ENCODE results near the gene SPDYE2B. TPM values are rescaled to one million over a fixed set of nuclear protein-coding genes. Genes with fewer than 3 reads are reported as not detected.

Gene SPDYE2B, protein sequence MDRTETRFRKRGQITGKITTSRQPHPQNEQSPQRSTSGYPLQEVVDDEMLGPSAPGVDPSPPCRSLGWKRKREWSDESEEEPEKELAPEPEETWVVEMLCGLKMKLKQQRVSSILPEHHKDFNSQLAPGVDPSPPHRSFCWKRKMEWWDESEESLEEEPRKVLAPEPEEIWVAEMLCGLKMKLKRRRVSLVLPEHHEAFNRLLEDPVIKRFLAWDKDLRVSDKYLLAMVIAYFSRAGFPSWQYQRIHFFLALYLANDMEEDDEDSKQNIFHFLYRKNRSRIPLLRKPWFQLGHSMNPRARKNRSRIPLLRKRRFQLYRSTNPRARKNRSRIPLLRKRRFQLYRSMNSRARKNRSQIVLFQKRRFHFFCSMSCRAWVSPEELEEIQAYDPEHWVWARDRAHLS
- total RNA-seq = not detected in 2 replicates

DNA sequence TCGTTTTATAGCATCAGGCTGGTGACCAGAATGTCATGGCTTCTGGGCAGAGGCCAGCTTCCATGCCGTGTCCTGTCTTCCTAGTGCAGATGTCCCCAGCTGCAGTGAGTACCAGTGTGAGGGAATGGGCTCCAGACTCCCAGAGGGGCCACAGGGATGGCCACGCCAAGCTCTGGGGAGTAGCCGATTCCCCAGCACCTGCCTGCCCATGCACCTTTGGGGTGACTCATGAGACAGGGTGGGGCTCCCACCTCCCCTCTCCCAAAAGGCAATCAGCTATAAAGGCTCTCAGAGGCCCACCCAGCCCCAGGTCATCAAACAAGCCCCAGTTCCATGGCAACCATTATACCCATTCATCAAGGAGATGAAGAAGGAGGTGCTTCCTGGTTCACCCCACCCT, at the start of gene SPDYE2B:
Gene SPDYE2B (plus strand): TSS at position 396 of the 400 bp plus-strand sequence. CDS start 2,030 bp downstream, outside the sequence.

DNA sequence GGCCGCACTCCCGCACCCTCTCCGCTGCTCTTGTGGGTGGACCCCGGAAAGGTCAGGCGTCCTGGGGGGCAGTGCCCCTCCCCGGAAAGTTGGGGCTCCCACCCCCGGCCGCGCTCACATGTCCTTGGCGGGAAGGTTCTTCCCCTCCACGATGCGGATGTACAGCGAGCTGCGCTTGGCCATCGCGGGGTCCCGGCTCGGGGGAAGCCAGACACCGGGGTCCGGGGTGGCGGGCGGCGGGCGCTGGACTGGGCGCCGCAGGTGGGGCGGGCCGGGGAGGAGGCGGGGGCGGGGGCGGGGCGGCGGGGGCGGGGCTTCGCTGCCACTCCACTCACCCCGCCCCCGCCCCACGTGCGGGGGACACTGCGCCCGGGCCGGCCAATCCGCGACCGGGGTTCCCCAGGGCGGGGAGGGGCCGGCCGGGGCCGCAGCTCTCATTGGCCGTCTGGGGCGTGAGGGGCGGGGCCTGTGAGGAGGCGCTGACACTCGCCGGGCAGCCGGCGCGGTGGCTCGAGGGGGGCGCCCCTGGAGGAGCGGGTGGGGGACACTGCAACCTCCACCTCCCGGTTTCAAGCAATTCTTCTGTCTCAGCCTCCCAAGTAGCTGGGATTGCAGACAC, 33.5 kb upstream of the SPDYE2B start, which contains the start of gene RASA4:
Gene RASA4 (minus strand): TSS at position 250 of the 619 bp plus-strand sequence. CDS start 67 bp downstream, at position 183.

DNA sequence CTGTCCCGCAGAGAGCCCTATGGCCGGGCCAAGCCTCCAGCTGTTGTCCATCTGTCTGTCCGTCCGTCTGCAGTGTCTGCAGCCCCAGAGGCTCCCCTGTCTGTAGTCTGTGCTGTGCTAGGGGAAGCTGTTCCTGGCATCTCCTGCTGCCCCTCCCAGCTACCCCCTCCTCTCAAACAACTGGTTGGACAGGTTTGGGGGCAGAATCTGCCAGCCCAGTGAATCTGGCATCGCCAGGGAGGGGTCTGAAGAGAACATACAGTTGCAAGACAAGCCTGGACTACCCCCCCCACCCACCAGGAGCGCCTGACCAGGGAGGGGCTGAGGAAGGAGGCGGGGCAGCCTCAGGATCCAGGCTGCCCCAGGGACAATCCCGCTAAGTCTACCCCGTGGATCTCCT, 7.4 kb upstream of the SPDYE2B start, which contains the start of gene UPK3BL1:
Gene UPK3BL1 (minus strand): TSS at position 101 of the 400 bp plus-strand sequence. CDS start 50 bp downstream, at position 51.

DNA sequence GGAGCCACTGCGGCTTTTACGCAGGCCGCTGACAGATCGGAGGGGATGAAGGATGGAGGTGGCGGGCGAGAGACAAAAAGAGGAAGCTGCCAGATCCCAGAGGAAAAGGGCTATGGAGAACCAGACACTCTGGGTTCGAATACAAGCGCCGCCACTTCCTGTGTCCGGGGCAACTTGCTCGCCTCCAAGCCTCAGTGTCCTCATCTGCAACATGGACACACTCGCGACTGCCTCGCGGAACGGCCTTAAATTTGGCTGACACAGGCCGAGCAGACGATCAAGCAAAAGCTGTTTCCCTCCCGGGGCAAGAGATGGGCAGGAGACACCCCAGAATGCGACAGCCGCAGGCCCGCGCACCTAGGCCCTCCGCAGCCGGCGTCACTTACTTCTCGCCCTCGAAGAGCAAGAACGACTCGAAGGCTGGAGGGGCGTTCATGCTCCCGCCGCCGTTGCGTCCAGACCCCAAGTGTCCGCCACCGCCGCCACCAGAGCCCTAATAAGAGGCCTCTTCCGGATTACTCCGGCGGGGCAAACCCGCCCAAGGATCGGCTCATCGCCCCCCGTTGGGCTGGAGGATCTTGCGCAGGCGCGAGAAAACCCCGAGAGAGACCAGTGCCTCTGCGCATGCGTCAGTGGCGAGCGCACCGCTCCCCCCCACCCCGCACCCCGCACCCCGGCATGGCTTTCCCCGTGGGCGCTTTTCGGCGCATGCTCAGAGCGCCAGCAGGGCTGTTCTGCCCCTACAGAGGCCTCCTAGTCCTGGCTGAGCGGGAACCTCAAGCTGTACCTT, 21.2 kb downstream of the SPDYE2B start, which contains the start of gene POLR2J2:
Gene POLR2J2 (minus strand): TSS at position 498 of the 790 bp plus-strand sequence. CDS start 62 bp downstream, at position 436.

Other genes starting within 250 kb of the SPDYE2B start
- gene ORAI2, start 216.7 kb upstream of the SPDYE2B start, total RNA-seq = 60.6 and 61.8 TPM in 2 replicates
- 22.2 and 27.6 TPM in 2 replicates for gene ALKBH4, start 185.5 kb upstream of the SPDYE2B start, total RNA-seq
- gene LRWD1, start 185.3 kb upstream of the SPDYE2B start, total RNA-seq = 28.1 and 32.8 TPM in 2 replicates
- 50.3 and 62.1 TPM in 2 replicates for gene POLR2J, start 171.4 kb upstream of the SPDYE2B start, total RNA-seq
- 0.81 and 26.1 TPM in 2 replicates for gene RASA4B, start 132.5 kb upstream of the SPDYE2B start, total RNA-seq
- 0.98 and 10.5 TPM in 2 replicates for gene UPK3BL2, start 106.6 kb upstream of the SPDYE2B start, total RNA-seq
- gene SPDYE2, start 99.1 kb upstream of the SPDYE2B start, total RNA-seq = not detected in 2 replicates
- 6.8 and 51.0 TPM in 2 replicates for gene POLR2J3, start 77.7 kb upstream of the SPDYE2B start, total RNA-seq
- gene RASA4, start 33.6 kb upstream of the SPDYE2B start, total RNA-seq = 3.4 and 16.2 TPM in 2 replicates
- 8.6 and 50.1 TPM in 2 replicates for gene UPK3BL1, start 7.5 kb upstream of the SPDYE2B start, total RNA-seq
- 0.33 and 2.7 TPM in 2 replicates for gene POLR2J2, start 21.3 kb downstream of the SPDYE2B start, total RNA-seq
- gene FAM185A, start 98.7 kb downstream of the SPDYE2B start, total RNA-seq = 7.2 and 8.1 TPM in 2 replicates

Data from mesangial cell (primary cell).